CD4-positive, alpha-beta T cell treated with Interleukin-1 beta for 1 hour (primary cell): ENCODE measurements around the gene DOCK4.
A peak's percentile ranks its signal among the peaks of the same experiment; 100 is the strongest.

Experiments
- DNase-seq, 2 donors: peaks; one replicate each; pipeline ENCODE4 v3.0.0-alpha.2; 2020 to 2022

Gene DOCK4

GRCh38 chr7:111750878-111751277, 455.3 kb downstream of the DOCK4 start:
- DNase-seq, result no peak

GRCh38 chr7:111750228-111750627, 456.0 kb downstream of the DOCK4 start:
- DNase-seq, result no peak

- no peak for DNase-seq
These were observed 456.6 kb downstream of the DOCK4 start for GRCh38 chr7:111749625-111750024.

- no peak for DNase-seq
These were observed 458.5 kb downstream of the DOCK4 start for GRCh38 chr7:111747718-111748117.

GRCh38 chr7:111746950-111747349, 459.2 kb downstream of the DOCK4 start:
- no peak for DNase-seq

- no peak for DNase-seq
These were observed 461.6 kb downstream of the DOCK4 start for GRCh38 chr7:111744501-111745155.

GRCh38 chr7:111743244-111743847, 462.9 kb downstream of the DOCK4 start:
- DNase-seq, result no peak

- DNase-seq, result peak; percentile 29 to 53
These were observed 464.4 kb downstream of the DOCK4 start for GRCh38 chr7:111741811-111742240.

- DNase-seq, result no peak
These were observed 465.3 kb downstream of the DOCK4 start for GRCh38 chr7:111740942-111741341.

GRCh38 chr7:111736552-111736874, 469.7 kb downstream of the DOCK4 start:
- DNase-seq, result no peak

GRCh38 chr7:111735661-111736551, 470.3 kb downstream of the DOCK4 start:
- peak; percentile 26 to 61 for DNase-seq

- no peak for DNase-seq
These were observed 471.1 kb downstream of the DOCK4 start for GRCh38 chr7:111734954-111735660.

- no peak for DNase-seq
These were observed 473.3 kb downstream of the DOCK4 start for GRCh38 chr7:111732923-111733322.

GRCh38 chr7:111730476-111731300, 475.5 kb downstream of the DOCK4 start:
- DNase-seq, result no peak

- DNase-seq, result no peak
These were observed 476.1 kb downstream of the DOCK4 start for GRCh38 chr7:111730057-111730456.

GRCh38 chr7:111729483-111729882, 476.7 kb downstream of the DOCK4 start:
- DNase-seq, result no peak

GRCh38 chr7:111728635-111728995, 477.6 kb downstream of the DOCK4 start:
- DNase-seq, result no peak

GRCh38 chr7:111727905-111728634, 478.1 kb downstream of the DOCK4 start:
- DNase-seq, result no peak

- DNase-seq, result no peak
These were observed 487.3 kb downstream of the DOCK4 start for GRCh38 chr7:111718886-111719285.

- no peak for DNase-seq
These were observed 494.7 kb downstream of the DOCK4 start for GRCh38 chr7:111711426-111712065.

GRCh38 chr7:111710839-111711380, 495.3 kb downstream of the DOCK4 start:
- no peak for DNase-seq
